Measurements from ENCODE around the gene IL2RA.

Gene IL2RA

DNA sequence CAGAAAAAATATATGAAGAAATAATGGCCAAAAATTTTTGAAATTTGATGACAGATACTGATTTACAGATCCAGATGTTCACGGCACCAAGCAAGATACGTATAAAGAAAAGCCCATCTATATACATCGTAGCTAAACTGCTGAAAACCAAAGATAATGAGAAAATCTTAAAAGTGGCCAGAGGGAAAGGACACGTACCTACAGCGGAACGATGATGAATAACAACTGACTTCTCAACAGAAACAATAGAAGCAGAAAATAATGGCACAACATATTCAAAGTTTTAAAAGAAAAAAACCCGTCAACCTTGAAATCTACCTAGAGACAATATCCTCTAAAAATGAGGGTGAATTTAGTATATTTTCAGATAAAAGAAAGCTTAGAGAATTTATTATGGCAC, 31.9 kb downstream of the IL2RA start:
- DNase-seq, result no peak
- H3K27me3 Mint-ChIP-seq, result no peaks in the 10 kb centered on the region
- H3K27ac Mint-ChIP-seq, result peak overlapping the region; percentile 56
- H3K4me1 Mint-ChIP-seq (ENCODE audit: low read depth), result peaks cover 45% of the 10 kb centered on the region
- no peak overlapping the region for H3K4me3 Mint-ChIP-seq
- H3K9me3 Mint-ChIP-seq, result peaks cover 10% of the 10 kb centered on the region
- H3K36me3 Mint-ChIP-seq (ENCODE audit: low read depth), result peaks cover 93% of the 10 kb centered on the region

DNA sequence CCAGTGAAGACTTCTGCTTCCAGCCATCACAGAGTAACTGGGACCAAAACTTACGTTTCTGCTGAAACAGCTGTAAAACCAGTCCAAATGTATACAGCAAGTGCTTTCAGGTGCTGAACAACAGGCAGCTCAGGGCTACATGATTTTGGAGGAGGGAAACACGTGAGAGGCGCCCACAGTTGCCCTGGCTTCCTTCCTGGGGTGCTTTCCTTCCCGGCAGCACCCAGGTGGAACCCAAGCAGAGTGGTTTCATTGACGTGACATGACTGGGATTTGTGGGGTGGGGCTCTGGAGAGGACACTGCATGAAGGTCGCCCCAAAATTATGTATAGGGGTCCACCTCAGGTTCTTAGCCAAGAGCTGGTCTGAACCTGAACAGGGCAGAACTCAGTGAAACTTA, 34.2 kb downstream of the IL2RA start:
- Mint-ChIP-seq H3K27ac (peak overlapping the region; percentile 51), H3K4me1 (ENCODE audit: low read depth) (peaks cover 33% of the 10 kb centered on the region), H3K36me3 (ENCODE audit: low read depth) (peaks cover 93% of the 10 kb centered on the region), H3K9me3 (peaks cover 10% of the 10 kb centered on the region), H3K4me3 (no peak overlapping the region), H3K27me3 (no peaks in the 10 kb centered on the region)
- peak; percentile 31 for DNase-seq

DNA sequence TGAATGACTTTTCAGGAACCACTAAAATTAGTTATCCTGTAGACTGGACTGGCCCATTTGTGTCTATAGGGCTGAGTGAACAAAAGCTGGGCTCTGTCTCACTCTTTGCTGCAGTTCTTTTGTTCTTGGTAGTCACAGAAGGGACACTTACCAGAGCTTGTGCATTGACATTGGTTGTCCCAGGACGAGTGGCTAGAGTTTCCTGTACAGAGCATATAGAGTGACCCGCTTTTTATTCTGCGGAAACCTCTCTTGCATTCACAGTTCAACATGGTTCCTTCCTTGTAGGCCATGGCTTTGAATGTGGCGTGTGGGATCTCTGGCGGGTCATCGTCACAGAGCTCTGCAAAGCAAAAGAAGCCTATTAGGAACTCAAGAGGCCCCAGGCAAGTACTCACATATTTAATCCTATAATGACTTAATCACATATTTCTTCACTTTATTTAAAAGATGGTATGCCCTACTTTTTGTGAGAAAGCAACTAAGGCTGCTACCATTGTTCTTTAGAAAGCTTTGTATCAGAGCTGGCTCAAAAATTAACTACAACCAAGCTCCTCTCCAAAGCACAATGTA, 36.4 kb downstream of the IL2RA start:
- peak overlapping the region; percentile 72 for H3K27ac Mint-ChIP-seq

DNA sequence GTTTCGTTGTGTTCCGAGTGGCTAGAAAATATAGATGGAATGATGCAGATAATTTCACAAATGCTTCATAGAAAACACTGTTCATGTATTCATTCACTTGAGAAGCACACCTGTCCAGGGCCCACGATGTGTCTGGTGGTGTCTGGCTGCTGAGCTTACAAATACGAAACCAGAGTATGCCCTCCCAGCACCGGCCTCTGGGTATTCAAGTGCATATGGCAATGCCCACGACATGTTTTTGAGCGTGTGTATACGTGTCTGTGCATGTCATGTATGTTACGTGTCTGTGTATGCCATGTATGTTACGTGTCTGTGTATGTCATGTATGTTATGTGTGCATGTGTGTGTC, 37.9 kb downstream of the IL2RA start:
- H3K4me1 Mint-ChIP-seq (ENCODE audit: low read depth), result peaks cover 47% of the 10 kb centered on the region
- H3K4me3 Mint-ChIP-seq, result no peak overlapping the region
- H3K9me3 Mint-ChIP-seq, result no peaks in the 10 kb centered on the region
- H3K27me3 Mint-ChIP-seq, result no peaks in the 10 kb centered on the region
- H3K27ac Mint-ChIP-seq, result peak overlapping the region; percentile 57
- no peak for DNase-seq
- peaks cover 97% of the 10 kb centered on the region for H3K36me3 Mint-ChIP-seq (ENCODE audit: low read depth)

More for the DNA sequence above, 36.4 kb downstream of the IL2RA start:
- Mint-ChIP-seq H3K27me3 (no peaks in the 10 kb centered on the region), H3K9me3 (peaks cover 6% of the 10 kb centered on the region), H3K4me3 (no peak overlapping the region), H3K4me1 (ENCODE audit: low read depth) (peaks cover 42% of the 10 kb centered on the region), H3K36me3 (ENCODE audit: low read depth) (peaks cover 97% of the 10 kb centered on the region)
- no peak for DNase-seq

DNA sequence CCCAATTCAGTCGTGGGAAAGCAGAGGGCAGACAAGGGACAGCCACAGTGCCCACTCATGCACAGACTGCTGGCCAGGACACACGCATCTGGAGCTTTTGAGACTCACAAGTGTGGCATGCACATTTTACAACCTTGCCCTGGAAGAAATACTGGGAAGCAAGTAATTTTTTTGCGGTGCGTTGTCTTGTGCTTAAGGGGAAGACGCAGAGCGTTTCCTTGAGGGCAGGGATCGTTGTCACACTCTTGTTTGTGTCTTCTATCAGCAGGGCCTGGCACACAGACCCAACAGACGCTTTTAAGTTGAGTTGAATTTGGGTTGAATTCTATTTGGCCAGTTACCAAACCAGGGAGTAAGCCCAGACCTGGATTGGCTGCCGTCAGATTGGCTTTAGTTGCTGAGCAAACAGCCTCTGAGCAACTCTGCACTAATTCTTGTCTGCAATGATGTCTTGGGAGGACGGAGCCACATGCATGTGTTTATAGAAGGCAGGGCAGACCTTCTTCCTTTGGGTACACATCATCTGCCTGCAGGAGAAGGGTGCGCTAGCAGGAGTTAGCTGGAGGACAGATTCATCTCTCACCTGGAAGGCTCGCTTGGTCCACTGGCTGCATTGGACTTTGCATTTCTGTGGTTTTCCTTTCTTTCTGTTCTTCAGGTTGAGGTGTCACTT, 38.4 kb downstream of the IL2RA start:
- no peaks in the 10 kb centered on the region for H3K27me3 Mint-ChIP-seq
- DNase-seq, result peak; percentile 23
- no peaks in the 10 kb centered on the region for H3K9me3 Mint-ChIP-seq
- H3K4me3 Mint-ChIP-seq, result no peak overlapping the region
- H3K4me1 Mint-ChIP-seq (ENCODE audit: low read depth), result peaks cover 52% of the 10 kb centered on the region
- peaks cover 98% of the 10 kb centered on the region for H3K36me3 Mint-ChIP-seq (ENCODE audit: low read depth)
- H3K27ac Mint-ChIP-seq, result peak overlapping the region; percentile 82

DNA sequence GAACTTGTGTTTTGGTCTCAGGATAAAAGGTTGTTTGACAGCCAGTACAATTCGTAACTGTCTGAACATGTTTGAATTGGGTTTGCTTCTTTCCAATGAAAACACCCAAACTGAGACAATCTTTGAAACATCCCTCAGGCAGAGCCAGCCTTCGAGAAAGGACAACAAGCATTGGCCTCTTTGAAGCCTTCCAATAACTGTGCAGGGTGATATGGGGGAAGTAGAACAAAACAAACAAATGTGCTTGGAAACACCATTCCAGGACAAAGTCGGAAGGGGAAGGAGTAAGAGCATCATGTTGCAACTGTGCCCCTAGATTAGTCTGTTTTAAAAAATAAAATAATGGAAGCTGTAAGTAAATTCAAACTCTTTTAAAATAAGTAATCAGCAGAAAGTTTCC, 39.5 kb downstream of the IL2RA start:
- H3K27ac Mint-ChIP-seq, result peak overlapping the region; percentile 82

DNA sequence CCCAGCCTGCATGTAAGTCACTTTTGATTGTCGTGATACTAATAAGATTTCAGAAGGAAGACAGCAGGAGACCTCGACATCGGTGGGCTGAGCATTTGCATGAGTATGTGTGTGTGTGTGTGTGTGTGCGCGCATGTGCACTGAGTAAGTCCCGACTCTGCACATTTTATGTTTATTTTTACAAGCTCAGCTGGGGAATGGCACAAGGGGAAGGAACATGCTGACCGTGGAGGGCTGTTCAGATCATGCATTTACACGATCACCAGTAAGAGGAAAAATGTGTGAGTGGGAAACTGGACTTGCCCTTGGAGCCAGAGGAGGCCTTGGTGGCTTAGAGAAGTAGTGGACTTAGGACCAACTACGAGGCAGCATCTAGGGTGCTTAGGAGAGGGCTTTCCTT, 41.3 kb downstream of the IL2RA start:
- no peak overlapping the region for H3K4me3 Mint-ChIP-seq
- H3K4me1 Mint-ChIP-seq (ENCODE audit: low read depth), result peaks cover 60% of the 10 kb centered on the region
- no peak for DNase-seq
- H3K36me3 Mint-ChIP-seq (ENCODE audit: low read depth), result peaks cover 100% of the 10 kb centered on the region
- H3K27ac Mint-ChIP-seq, result peak overlapping the region; percentile 47
- H3K27me3 Mint-ChIP-seq, result no peaks in the 10 kb centered on the region
- no peaks in the 10 kb centered on the region for H3K9me3 Mint-ChIP-seq

More for the DNA sequence above, 39.5 kb downstream of the IL2RA start:
- peaks cover 98% of the 10 kb centered on the region for H3K36me3 Mint-ChIP-seq (ENCODE audit: low read depth)
- H3K27me3 Mint-ChIP-seq, result no peaks in the 10 kb centered on the region
- no peak for DNase-seq
- no peak overlapping the region for H3K4me3 Mint-ChIP-seq
- peaks cover 52% of the 10 kb centered on the region for H3K4me1 Mint-ChIP-seq (ENCODE audit: low read depth)
- H3K9me3 Mint-ChIP-seq, result no peaks in the 10 kb centered on the region

DNA sequence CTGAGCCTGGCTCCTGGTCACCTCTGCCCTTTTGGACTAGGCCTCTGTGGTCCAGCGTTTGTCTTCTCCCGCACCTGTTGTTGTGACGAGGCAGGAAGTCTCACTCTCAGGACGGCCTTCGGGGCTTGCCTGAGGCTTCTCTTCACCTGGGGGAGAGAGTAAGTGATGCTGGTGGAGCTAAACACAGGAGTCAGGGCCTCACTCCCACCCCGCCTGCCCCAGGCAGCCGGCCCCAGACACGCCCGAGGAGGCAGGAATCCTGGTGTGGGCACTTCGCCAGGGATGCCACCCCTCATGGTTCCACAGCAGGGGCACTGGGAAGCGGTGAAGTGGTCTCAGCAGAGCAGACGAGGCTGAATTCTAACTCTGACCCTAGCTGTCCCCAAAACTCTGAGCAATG, 42.4 kb downstream of the IL2RA start:
- no peak for DNase-seq
- Mint-ChIP-seq H3K36me3 (ENCODE audit: low read depth) (peaks cover 100% of the 10 kb centered on the region), H3K4me3 (no peak overlapping the region), H3K27me3 (no peaks in the 10 kb centered on the region), H3K4me1 (ENCODE audit: low read depth) (peaks cover 70% of the 10 kb centered on the region), H3K9me3 (no peaks in the 10 kb centered on the region), H3K27ac (peak overlapping the region; percentile 67)

DNA sequence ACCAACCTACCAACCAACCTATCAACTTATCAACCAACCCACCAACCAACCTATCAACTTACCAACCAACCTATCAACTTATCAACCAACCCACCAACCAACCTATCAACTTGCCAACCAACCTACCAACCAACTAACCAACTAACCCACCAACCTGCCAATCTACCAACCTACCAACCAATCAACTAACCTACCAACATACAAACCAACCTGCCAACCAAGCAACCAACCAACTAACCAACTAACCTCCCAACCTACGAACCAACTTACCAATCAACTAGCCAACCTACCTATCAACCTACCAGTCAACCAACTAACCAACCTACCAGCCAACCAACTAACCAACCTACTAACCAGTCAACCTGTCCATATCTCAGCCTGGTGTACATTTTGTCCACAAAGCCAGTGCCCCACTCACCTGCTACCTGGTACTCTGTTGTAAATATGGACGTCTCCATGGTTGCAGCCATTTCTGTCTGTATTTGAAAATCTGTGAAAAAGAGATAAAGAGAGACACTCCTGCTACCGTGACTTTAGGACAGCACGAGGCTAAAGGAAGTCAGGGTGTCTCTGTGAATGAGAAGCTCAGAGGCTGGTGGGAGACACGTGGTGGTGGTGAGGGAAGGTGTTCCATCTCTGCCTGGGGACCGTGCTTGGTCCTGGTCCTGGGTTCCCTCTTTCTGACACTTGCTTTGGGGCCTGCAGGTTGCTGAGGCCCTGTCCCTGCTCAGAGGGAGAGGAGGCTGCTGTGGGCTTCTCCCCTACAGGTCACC, 43.0 kb downstream of the IL2RA start:
- H3K4me1 Mint-ChIP-seq (ENCODE audit: low read depth), result peaks cover 75% of the 10 kb centered on the region
- DNase-seq, result no peak
- no peaks in the 10 kb centered on the region for H3K27me3 Mint-ChIP-seq
- H3K27ac Mint-ChIP-seq, result peak overlapping the region; percentile 67
- H3K4me3 Mint-ChIP-seq, result no peak overlapping the region
- no peaks in the 10 kb centered on the region for H3K9me3 Mint-ChIP-seq
- H3K36me3 Mint-ChIP-seq (ENCODE audit: low read depth), result peaks cover 100% of the 10 kb centered on the region

DNA sequence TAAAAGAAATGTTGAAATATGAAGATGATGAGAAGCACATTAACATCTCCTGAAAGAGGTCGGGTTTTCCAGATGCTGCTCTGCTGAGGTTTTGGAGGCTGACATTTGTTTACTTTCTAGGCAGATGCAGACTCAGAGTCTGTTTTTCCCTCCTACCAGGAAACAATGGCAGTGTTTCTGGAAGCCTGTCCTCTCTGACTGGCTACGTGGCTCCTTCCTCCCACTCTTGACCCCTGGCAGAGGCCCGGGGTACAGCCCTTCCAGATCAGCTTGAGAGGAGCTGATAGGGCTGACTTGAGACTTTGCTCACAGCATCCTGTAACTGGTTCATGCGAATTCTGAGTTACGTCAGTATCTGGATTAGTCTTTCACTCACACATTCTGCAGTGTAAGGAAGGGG, 43.7 kb downstream of the IL2RA start:
- H3K4me1 Mint-ChIP-seq (ENCODE audit: low read depth), result peaks cover 76% of the 10 kb centered on the region

DNA sequence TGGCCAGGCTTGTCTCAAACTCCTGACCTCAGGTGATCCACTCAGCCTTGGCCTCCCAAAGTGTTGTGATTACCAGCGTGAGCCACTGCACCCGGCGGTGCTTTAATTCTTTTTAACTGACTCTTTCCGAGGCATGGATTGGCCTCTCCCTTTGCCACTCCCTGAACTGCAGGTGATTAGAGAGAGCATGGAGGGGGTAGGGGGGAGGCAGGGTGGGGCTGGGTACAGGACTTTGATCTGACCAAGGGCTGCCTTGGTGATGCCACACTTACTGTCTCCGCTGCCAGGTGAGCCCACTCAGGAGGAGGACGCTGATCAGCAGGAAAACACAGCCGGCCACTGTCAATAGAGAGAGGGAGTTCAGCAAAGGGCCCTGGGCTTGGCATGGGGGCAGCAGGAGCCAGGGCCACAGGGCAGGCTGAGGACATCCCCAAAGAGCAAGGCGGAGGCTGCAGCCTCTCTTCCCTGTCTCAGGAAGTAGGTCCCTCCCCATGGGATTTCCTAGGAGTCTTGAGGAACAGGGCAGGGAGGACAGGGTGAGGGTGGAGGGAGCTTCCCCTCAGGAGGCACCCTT, 44.3 kb downstream of the IL2RA start:
- Mint-ChIP-seq H3K27ac (peak overlapping the region; percentile 88), H3K9me3 (no peaks in the 10 kb centered on the region), H3K36me3 (ENCODE audit: low read depth) (peaks cover 99% of the 10 kb centered on the region), H3K27me3 (no peaks in the 10 kb centered on the region), H3K4me3 (no peak overlapping the region), H3K4me1 (ENCODE audit: low read depth) (peaks cover 79% of the 10 kb centered on the region)
- DNase-seq, result no peak

More for the DNA sequence above, 43.7 kb downstream of the IL2RA start:
- no peaks in the 10 kb centered on the region for H3K27me3 Mint-ChIP-seq
- no peak for DNase-seq
- H3K4me3 Mint-ChIP-seq, result no peak overlapping the region
- no peaks in the 10 kb centered on the region for H3K9me3 Mint-ChIP-seq
- H3K36me3 Mint-ChIP-seq (ENCODE audit: low read depth), result peaks cover 99% of the 10 kb centered on the region
- peak overlapping the region; percentile 67 for H3K27ac Mint-ChIP-seq

DNA sequence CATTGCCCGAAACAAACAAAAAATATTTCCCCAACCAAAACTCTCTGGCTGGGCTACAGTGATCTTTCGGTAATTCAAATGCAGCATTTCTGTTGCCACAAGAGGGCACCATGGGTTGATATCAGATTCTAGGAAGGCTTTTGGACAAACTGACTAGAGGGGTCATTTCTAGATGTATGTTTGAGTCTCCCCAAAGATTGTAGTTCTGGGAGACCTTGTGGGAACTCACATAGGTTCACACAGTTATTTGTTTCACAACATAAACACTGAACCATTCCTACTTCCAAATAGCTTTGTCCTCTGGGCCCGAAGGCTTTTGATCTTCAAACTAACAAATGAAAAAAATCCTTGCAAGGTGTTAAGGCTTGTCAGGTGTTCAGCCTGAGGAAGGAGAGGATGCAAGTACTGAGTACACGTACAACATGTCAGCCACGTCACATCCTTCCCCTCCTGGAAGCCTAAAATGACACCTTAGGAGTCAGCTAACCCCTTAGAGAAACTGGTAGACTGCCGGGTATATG, 47.9 kb downstream of the IL2RA start:
- Mint-ChIP-seq H3K36me3 (ENCODE audit: low read depth) (peaks cover 83% of the 10 kb centered on the region), H3K9me3 (no peaks in the 10 kb centered on the region), H3K27ac (peak overlapping the region; percentile 86), H3K4me1 (ENCODE audit: low read depth) (peaks cover 80% of the 10 kb centered on the region), H3K27me3 (no peaks in the 10 kb centered on the region), H3K4me3 (peak overlapping the region; percentile 30)
- no peak for DNase-seq

DNA sequence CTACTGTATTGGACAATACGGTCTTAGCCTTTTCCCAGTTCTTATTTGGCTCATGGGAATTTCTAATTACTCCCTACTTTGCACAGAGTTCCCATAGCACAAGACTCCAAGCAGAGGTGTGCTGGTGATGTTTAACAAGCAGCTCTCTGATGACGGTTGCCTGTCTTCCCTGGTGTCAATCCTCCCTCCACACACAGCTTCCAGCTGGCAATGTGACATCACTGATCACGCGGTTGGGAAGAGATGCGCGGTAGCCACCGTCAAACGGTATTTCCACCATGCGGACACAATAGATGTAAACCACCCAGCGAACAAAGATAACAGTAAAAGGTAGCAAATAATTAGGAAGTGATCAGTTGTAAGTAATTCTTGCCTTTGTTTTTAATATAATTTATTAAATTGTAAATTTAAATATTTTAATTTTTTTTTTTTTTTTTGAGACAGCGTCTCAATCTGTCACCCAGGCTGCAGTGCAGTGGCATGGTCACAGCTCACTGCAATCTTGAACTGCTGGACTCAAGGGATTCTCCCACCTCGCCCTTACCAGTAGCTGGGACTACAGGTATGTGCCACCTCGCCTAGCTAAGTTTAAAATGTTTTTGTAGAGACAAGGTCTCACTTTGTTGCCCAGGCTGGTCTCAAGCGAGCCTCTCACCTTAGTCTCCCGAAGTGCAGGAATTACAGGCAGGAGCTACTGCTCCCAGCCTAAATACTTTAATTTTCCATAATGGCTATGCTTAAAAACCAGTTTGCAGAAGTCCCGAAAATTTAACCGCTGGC, 48.6 kb downstream of the IL2RA start:
- DNase-seq, result no peak
- no peaks in the 10 kb centered on the region for H3K9me3 Mint-ChIP-seq
- H3K4me1 Mint-ChIP-seq (ENCODE audit: low read depth), result peaks cover 78% of the 10 kb centered on the region
- peak overlapping the region; percentile 86 for H3K27ac Mint-ChIP-seq
- no peaks in the 10 kb centered on the region for H3K27me3 Mint-ChIP-seq
- peaks cover 79% of the 10 kb centered on the region for H3K36me3 Mint-ChIP-seq (ENCODE audit: low read depth)
- no peak overlapping the region for H3K4me3 Mint-ChIP-seq
